ENCODE results near the gene INPP5B. TPM values are rescaled to one million over a fixed set of nuclear protein-coding genes. Genes with fewer than 3 reads are reported as not detected.

Gene INPP5B
- total and polyA plus RNA-seq, 12 donors = 10.4 to 32.3 (median 20.9) TPM

DNA sequence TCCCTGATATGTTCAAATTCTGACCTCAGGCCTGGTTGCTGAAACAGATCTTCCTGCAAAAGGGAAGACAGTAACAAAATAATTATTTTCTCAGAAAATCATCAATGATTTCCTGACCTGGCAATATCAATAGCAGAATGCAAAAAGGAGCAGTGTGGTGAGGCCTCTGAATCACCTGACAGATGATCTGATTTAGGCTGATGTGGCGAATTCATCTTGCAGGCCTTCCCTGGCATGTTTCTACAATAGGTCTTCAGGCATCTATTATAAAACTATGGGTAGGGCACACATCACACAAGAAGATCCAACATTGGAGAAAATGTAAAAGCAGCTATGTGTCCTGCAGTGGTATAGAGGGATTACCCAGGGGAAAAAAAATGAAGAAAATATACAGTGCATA is 80.4 kb downstream of the INPP5B start:
- WGBS, 4 donors = 90 to 100% (median 94%) methylated on average over 1 of the region's 1 CpG
- intact Hi-C loops (cut with DNase I) = loop anchor here (5.0 to 10.0 kb wide), 3 partner anchors 62 to 274 kb away; partner anchors contain the start of genes C1orf122 (in 1 of the 2) and YRDC (in 1 of the 2)
- DNase-seq = no peak

DNA sequence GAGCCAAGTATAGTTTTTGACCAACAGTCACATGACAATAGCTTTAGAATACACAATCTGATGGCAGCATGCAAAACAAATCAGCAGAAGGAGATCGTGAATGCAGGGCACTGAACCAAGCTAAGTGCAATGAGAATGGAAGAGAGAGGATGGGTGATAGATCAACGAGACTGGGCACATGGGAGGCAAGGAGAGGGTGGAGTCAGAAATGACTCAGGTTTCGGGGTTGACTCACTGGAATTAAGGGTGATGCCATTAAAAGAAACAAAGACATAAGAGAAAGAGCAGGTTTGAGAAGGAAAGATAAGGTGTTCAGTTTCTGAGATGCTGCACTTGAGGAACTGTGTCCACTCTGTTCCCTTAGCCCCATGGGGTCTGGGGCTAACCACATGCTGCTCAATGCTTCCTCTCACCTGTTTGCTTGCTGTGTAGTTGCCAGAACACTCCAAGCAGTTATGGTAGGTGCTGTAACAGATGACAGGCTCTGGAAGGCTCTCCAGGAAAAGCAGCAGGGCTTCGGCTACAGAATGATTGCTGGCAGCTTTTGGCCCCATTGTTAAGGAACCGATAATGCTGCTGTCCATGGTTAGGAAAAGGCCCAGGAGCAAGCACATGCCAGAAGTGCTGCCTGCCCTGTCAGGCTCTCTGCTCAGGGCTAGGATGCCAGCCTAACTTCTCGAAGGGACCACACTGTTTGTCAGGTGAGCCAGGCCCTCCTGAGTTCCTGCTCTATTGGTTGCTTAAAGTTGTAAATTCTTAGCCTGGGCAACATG is 81.3 kb downstream of the INPP5B start:
- DNase-seq = no peak
- no peak for TF ChIP-seq POLR2A (IDR thresholded peaks at IDR 0.05)
- TF ChIP-seq, protein P1, sequence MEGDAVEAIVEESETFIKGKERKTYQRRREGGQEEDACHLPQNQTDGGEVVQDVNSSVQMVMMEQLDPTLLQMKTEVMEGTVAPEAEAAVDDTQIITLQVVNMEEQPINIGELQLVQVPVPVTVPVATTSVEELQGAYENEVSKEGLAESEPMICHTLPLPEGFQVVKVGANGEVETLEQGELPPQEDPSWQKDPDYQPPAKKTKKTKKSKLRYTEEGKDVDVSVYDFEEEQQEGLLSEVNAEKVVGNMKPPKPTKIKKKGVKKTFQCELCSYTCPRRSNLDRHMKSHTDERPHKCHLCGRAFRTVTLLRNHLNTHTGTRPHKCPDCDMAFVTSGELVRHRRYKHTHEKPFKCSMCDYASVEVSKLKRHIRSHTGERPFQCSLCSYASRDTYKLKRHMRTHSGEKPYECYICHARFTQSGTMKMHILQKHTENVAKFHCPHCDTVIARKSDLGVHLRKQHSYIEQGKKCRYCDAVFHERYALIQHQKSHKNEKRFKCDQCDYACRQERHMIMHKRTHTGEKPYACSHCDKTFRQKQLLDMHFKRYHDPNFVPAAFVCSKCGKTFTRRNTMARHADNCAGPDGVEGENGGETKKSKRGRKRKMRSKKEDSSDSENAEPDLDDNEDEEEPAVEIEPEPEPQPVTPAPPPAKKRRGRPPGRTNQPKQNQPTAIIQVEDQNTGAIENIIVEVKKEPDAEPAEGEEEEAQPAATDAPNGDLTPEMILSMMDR (IDR thresholded peaks at IDR 0.05) = no peak
- 82 to 85% (median 84%) methylated on average over 5 to 6 of the region's 6 CpGs for WGBS, 4 donors
- H3K36me3 ChIP-seq (replicated peaks in 1 of 2) = peaks cover 0 to 90% of the 10 kb centered on the region in 2 donors
- H3K4me3 ChIP-seq = no peak overlapping the region
- intact Hi-C loops (cut with DNase I) = loop anchor here (5.0 to 10.0 kb wide), 3 partner anchors 61 to 273 kb away; partner anchors contain the start of genes C1orf122 (in 1 of the 2) and YRDC (in 1 of the 2)
- no peaks in the 10 kb centered on the region for H3K9me3 ChIP-seq (replicated peaks in 1 of 3)
- peak overlapping the region in 1 of 5 donors; percentile 13 for H3K27ac ChIP-seq
- H3K4me1 ChIP-seq (replicated peaks in 1 of 2) = peaks cover 0 to under 1% of the 10 kb centered on the region in 2 donors
- no peaks in the 10 kb centered on the region for H3K27me3 ChIP-seq

More for the DNA sequence above, 80.4 kb downstream of the INPP5B start:
- TF ChIP-seq, protein P1 (IDR thresholded peaks at IDR 0.05) = no peak
- no peak for TF ChIP-seq POLR2A (IDR thresholded peaks at IDR 0.05)
- H3K36me3 ChIP-seq (replicated peaks in 1 of 2) = peaks cover 0 to 91% of the 10 kb centered on the region in 2 donors
- no peak overlapping the region for H3K27ac ChIP-seq
- H3K4me3 ChIP-seq = no peak overlapping the region
- no peaks in the 10 kb centered on the region for H3K9me3 ChIP-seq (replicated peaks in 1 of 3)
- no peaks in the 10 kb centered on the region for H3K27me3 ChIP-seq
- H3K4me1 ChIP-seq (replicated peaks in 1 of 2) = no peaks in the 10 kb centered on the region

DNA sequence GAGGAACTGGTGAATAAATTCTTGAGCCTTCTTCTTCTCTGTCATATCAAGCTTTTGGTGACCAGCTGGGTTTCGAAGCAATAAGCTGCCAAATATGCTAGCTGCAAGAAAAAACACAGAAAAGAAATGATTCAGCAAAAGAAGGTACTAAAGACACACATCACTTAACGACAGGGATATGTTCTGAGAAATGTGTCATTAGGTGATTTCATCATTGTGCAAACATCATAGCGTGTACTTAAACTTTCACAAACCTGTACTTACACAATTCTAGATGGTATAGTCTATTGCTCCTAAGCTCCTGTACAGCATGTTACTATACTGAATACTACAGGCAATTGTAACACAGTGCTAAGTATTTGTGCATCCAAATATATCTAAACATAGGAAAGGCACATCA is 84.5 kb downstream of the INPP5B start:
- TF ChIP-seq, protein P1 (IDR thresholded peaks at IDR 0.05) = no peak
- no peak for TF ChIP-seq POLR2A (IDR thresholded peaks at IDR 0.05)
- WGBS, 4 donors = 81 to 88% (median 81%) methylated on average over 3 of the region's 3 CpGs
- no peak for DNase-seq
- H3K9me3 ChIP-seq (replicated peaks in 1 of 3) = no peaks in the 10 kb centered on the region
- H3K27me3 ChIP-seq = no peaks in the 10 kb centered on the region
- intact Hi-C loops (cut with DNase I) = loop anchor here (10.0 kb wide), 2 partner anchors 58 to 178 kb away; partner anchors contain the start of genes C1orf122 (in 1 of the 2) and YRDC (in 1 of the 2)
- peaks cover 0 to 59% of the 10 kb centered on the region in 2 donors for H3K36me3 ChIP-seq (replicated peaks in 1 of 2)
- no peak overlapping the region for H3K27ac ChIP-seq
- H3K4me1 ChIP-seq (replicated peaks in 1 of 2) = peaks cover 9 to 18% of the 10 kb centered on the region in 2 donors
- no peak overlapping the region for H3K4me3 ChIP-seq

DNA sequence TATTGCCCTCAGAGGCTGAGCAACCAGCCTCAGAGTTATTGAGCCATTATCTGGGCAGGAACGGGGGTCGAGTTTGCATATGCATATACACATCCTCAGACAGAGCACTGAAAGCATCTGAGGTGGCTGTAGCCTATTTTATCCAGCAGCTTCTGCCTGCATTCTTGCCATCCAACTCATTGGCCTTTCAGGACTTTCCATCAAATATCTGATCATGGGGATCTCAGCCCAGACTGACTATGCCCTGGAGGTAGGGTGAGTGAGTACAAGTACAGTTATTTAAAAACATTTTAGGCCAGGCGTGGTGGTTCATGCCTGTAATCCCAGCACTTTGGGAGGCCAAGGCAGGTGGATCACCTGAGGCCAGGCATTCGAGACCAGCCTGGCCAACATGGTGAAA is 85.7 kb downstream of the INPP5B start:
- no peak for DNase-seq
- H3K9me3 ChIP-seq (replicated peaks in 1 of 3) = no peaks in the 10 kb centered on the region
- intact Hi-C loops (cut with DNase I) = loop anchor here (10.0 kb wide), 2 partner anchors 56 to 176 kb away; partner anchors contain the start of genes C1orf122 (in 1 of the 2) and YRDC (in 1 of the 2)
- H3K36me3 ChIP-seq (replicated peaks in 1 of 2) = peaks cover 0 to 60% of the 10 kb centered on the region in 2 donors
- no peak overlapping the region for H3K27ac ChIP-seq
- H3K27me3 ChIP-seq = no peaks in the 10 kb centered on the region
- WGBS, 4 donors = 85 to 96% (median 88%) methylated on average over 4 of the region's 4 CpGs
- peaks cover 9 to 29% of the 10 kb centered on the region in 2 donors for H3K4me1 ChIP-seq (replicated peaks in 1 of 2)
- TF ChIP-seq, protein P1 (IDR thresholded peaks at IDR 0.05) = no peak
- no peak for TF ChIP-seq POLR2A (IDR thresholded peaks at IDR 0.05)
- no peak overlapping the region for H3K4me3 ChIP-seq

All from adrenal gland (tissue), 12 donors.